Hepatocyte (in vitro differentiated cells): ENCODE data around the gene SH3RF3. TPM values are rescaled to one million over a fixed set of nuclear protein-coding genes. Genes with fewer than 3 reads are reported as not detected.

Experiments used
- DNase-seq: peaks from one replicate; pipeline ENCODE4 v3.0.0-alpha.2; 2016; ENCODE audit warnings: low spot score
- H2AFZ ChIP-seq: fragments of 200-600 bp; sonication (generic); 2 replicates; pipeline ENCODE4 v1.6.0; 2016; ENCODE audit warnings: antibody characterized with exemption, mild to moderate bottlenecking
- H3K27ac ChIP-seq: fragments of 200-600 bp; sonication (generic); 2 replicates; pipeline ENCODE4 v1.5.1; 2016; ENCODE audit warnings: mild to moderate bottlenecking
- H3K27me3 ChIP-seq: fragments of 200-600 bp; sonication (generic); 2 replicates; pipeline ENCODE4 v1.6.1; 2016
- H3K36me3 ChIP-seq: fragments of 200-600 bp; sonication (generic); replicated peaks from 2 replicates; pipeline ENCODE4 v1.5.1; 2016; ENCODE audit warnings: low read depth; ENCODE audit not compliant: insufficient read depth
- H3K4me1 ChIP-seq: fragments of 200-600 bp; sonication (generic); 2 replicates; pipeline ENCODE4 v1.5.1; 2016; ENCODE audit warnings: mild to moderate bottlenecking, moderate library complexity; ENCODE audit not compliant: insufficient read depth
- H3K4me2 ChIP-seq: fragments of 200-600 bp; sonication (generic); 2 replicates; pipeline ENCODE4 v1.6.0; 2016
- H3K4me3 ChIP-seq: fragments of 200-600 bp; sonication (generic); 2 replicates; pipeline ENCODE4 v1.5.1; 2016; ENCODE audit warnings: mild to moderate bottlenecking
- H3K79me2 ChIP-seq: fragments of 200-600 bp; sonication (generic); 2 replicates; pipeline ENCODE4 v1.6.0; 2017; ENCODE audit warnings: mild to moderate bottlenecking
- H3K9me2 ChIP-seq: fragments of 200-600 bp; sonication (generic); replicated peaks from 2 replicates; pipeline ENCODE4 v1.6.0; 2017; ENCODE audit warnings: mild to moderate bottlenecking; ENCODE audit not compliant: insufficient read depth
- H3K9me3 ChIP-seq: fragments of 200-600 bp; sonication (generic); 2 replicates; pipeline ENCODE4 v1.5.1; 2016; ENCODE audit warnings: low read depth, mild to moderate bottlenecking
- H4K20me1 ChIP-seq: fragments of 200-600 bp; sonication (generic); 2 replicates; pipeline ENCODE4 v1.6.0; 2016; ENCODE audit warnings: mild to moderate bottlenecking; ENCODE audit not compliant: insufficient read depth, poor library complexity, severe bottlenecking
- EZH2 ChIP-seq: fragments of 200-600 bp; sonication (generic); IDR thresholded peaks from 2 replicates; pipeline ENCODE4 v1.6.1; 2016; ENCODE audit warnings: antibody characterized with exemption, mild to moderate bottlenecking, borderline replicate concordance
- EZH2phosphoT487 ChIP-seq: fragments of 200-600 bp; sonication (generic); IDR thresholded peaks from one replicate; pipeline ENCODE4 v1.6.1; 2018; ENCODE audit warnings: antibody characterized with exemption, mild to moderate bottlenecking, low read depth, moderate library complexity; ENCODE audit not compliant: unreplicated experiment, severe bottlenecking
- WGBS: methylation state at CpG from one replicate; pipeline ENCODE4 v1.1.6; 2016; ENCODE audit warnings: low lambda C conversion rate; ENCODE audit errors: missing lambda C conversion rate; 5-methylcytosine and 5-hydroxymethylcytosine counted together
- polyA plus RNA-seq: library from polyadenylated mRNA; unstranded; fragments of >200 nt; fragmentation: Nextera tagmentation; extraction: Ambion mirVana; gene quantifications from 2 replicates; pipeline ENCODE4 v1.2.1, GENCODE V29; 2016
- total RNA-seq: library from RNA; depleted of rRNA; stranded (reverse); fragments of >200 nt; gene quantifications from 2 replicates; pipeline ENCODE4 v1.2.3, GENCODE V29; 2014
- TF ChIP-seq, protein P1 (sequence below): fragments of 200-600 bp; sonication (generic); IDR thresholded peaks from 2 replicates; pipeline ENCODE4 v1.5.1; 2016; ENCODE audit warnings: antibody characterized with exemption, mild to moderate bottlenecking; ENCODE audit not compliant: poor library complexity

Gene SH3RF3
- total and polyA plus RNA-seq, 2 experiments from 2014 or later: 1.9 to 2.1 TPM

DNA sequence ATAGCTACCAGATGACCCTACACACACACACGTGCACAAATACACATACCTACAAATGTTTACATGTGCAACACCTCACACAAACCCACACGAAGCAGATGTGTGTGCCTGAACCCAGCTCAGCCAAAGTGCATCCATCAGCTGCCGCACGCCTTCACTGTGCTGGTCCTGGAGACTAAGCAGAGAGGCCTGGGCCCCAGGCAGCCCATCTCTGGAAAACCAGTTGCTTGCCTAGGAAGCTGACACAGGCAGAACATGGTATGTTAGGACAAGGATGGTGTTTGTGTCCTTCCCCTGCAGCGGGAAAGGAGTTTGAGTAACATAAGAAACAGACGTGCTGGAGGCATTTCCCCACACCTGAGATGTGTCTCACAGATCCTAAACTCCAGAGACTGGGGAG is 398.1 kb downstream of the SH3RF3 start:
- Histone ChIP-seq H3K4me3 (no peak overlapping the region), H2AFZ (no peak overlapping the region), H3K9me2 (no peaks in the 10 kb centered on the region), H3K36me3 (no peaks in the 10 kb centered on the region), H3K4me2 (no peak overlapping the region), H4K20me1 (no peaks in the 10 kb centered on the region), H3K27ac (no peak overlapping the region), H3K79me2 (no peaks in the 10 kb centered on the region), H3K4me1 (no peaks in the 10 kb centered on the region), H3K27me3 (no peaks in the 10 kb centered on the region), H3K9me3 (no peaks in the 10 kb centered on the region)
- TF ChIP-seq, protein P1, sequence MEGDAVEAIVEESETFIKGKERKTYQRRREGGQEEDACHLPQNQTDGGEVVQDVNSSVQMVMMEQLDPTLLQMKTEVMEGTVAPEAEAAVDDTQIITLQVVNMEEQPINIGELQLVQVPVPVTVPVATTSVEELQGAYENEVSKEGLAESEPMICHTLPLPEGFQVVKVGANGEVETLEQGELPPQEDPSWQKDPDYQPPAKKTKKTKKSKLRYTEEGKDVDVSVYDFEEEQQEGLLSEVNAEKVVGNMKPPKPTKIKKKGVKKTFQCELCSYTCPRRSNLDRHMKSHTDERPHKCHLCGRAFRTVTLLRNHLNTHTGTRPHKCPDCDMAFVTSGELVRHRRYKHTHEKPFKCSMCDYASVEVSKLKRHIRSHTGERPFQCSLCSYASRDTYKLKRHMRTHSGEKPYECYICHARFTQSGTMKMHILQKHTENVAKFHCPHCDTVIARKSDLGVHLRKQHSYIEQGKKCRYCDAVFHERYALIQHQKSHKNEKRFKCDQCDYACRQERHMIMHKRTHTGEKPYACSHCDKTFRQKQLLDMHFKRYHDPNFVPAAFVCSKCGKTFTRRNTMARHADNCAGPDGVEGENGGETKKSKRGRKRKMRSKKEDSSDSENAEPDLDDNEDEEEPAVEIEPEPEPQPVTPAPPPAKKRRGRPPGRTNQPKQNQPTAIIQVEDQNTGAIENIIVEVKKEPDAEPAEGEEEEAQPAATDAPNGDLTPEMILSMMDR: no peak
- TF ChIP-seq EZH2phosphoT487 (no peak), EZH2 (no peak)
- no peak for DNase-seq
- 57% methylated on average over 6 of the region's 6 CpGs for WGBS

DNA sequence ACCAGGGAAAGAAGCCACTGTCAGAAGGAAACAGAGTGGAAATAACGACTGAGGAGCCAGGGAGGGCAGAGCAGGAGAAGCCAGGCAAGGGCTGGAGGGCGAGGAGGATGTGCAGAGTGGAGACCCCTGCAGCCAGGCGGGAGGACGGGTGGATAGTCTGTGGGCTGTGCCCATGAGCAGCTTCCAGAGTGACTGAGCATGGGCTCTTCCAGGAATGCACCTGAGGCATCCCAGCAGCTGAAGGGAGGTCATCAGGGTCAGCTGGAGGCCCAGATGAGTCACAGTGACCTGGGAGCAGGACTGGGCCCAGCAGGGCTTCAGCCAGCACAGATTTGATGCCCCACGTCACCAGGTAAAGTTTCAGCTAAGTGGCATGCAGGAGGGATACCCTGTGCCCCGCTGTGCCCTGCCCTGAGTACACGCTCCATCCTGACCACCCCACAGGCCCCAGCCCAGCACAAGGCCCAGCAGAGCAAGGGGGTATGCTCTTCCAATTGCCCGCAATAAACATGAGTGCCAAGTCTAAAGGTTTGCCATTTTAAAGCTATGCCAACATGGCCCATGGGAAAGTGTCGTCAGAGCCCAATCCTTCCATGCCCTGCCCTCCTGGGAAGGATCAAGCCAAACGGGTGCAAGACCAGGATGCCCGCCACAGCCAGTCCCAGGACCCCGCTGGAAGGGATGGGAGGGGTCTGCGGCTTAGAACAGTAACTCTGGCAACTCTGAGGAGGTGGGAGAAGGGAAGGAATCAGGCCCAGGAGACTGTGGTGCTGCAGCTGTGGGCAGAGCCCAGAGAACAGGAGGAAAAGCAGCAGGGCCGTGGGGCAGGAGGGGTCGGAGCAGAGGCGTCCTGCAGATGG is 399.1 kb downstream of the SH3RF3 start:
- Histone ChIP-seq H4K20me1 (no peaks in the 10 kb centered on the region), H3K36me3 (no peaks in the 10 kb centered on the region), H3K9me2 (no peaks in the 10 kb centered on the region), H3K9me3 (no peaks in the 10 kb centered on the region), H3K4me1 (no peaks in the 10 kb centered on the region), H3K27me3 (no peaks in the 10 kb centered on the region), H3K4me3 (no peak overlapping the region), H3K4me2 (no peak overlapping the region), H3K79me2 (no peaks in the 10 kb centered on the region), H2AFZ (no peak overlapping the region), H3K27ac (no peak overlapping the region)
- 91% methylated on average over 16 of the region's 16 CpGs for WGBS
- no peak for DNase-seq
- TF ChIP-seq, protein P1: no peak
- TF ChIP-seq EZH2: no peak
- TF ChIP-seq EZH2phosphoT487: no peak

DNA sequence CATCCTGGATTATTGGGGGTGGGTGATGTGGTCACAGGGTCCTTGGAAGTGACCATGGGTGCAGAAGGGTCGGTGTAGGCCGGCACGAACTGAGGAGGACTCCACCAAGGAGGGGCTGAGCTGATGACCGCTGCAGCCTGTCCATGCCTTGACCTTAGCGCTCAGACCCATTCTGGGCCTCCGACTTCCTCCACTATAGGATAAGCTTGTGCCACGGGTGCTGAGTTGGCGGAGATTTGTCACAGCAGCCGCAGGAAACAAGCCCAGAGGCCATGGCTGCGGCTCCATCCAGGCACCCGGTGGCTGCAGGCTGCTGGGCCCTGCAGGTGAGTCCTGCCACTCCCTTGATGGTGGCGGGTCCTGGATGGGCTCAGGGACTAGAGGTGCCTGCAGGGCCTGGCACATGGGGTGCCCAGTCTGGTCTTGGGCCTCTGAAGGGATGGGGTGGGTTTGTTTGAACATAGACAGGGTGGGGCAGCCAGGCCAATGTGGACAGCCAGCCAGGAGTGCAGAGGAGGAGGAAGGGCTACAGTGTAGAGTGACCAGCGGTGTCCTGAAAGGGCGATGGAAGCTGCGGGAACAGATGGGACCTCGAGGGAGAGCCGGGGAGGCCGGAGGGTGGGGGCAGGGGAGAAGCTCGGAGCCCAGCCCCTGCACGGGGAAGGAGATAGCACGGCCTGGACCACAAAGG is 400.0 kb downstream of the SH3RF3 start:
- TF ChIP-seq, protein P1: no peak
- TF ChIP-seq EZH2 (no peak), EZH2phosphoT487 (no peak)
- no peaks in the 10 kb centered on the region for H3K9me3 ChIP-seq

More for the DNA sequence above, 400.0 kb downstream of the SH3RF3 start:
- Histone ChIP-seq H3K36me3 (no peaks in the 10 kb centered on the region), H3K9me2 (no peaks in the 10 kb centered on the region), H4K20me1 (no peaks in the 10 kb centered on the region), H3K4me3 (no peak overlapping the region), H3K27ac (no peak overlapping the region), H3K4me2 (no peak overlapping the region), H2AFZ (no peak overlapping the region), H3K79me2 (no peaks in the 10 kb centered on the region), H3K4me1 (no peaks in the 10 kb centered on the region), H3K27me3 (no peaks in the 10 kb centered on the region)
- 93% methylated on average over 21 of the region's 21 CpGs for WGBS
- DNase-seq: no peak
